ENCODE measurements around the gene ATRIP.
"Not testable (repeated sequence)": the region's sequence is repeated elsewhere in the genome, so short reads cannot be mapped to it uniquely, and the experiment has no call there.

ATRIP gene

GRCh38 chr3:48446425-48447193, at the start of gene ATRIP:
TSS of gene ATRIP (plus strand) at chr3:48446737. CDS start at chr3:48446846, 109 bp downstream.
- FAIRE-seq (no peak), DNase-seq (ENCODE audit: insufficient read length, low spot score) (no peak)
- TF ChIP-seq CTCF (IDR thresholded peaks at IDR 0.05; ENCODE audit: insufficient read depth, missing control alignments) = no peak

- TF ChIP-seq CTCF (IDR thresholded peaks at IDR 0.05; ENCODE audit: insufficient read depth, missing control alignments) = no peak
- no peak for FAIRE-seq
- no peak for DNase-seq (ENCODE audit: insufficient read length, low spot score)
These were observed 48.5 kb upstream of the ATRIP start for GRCh38 chr3:48397767-48398681.

- no peak for FAIRE-seq
- no peak for TF ChIP-seq CTCF (IDR thresholded peaks at IDR 0.05; ENCODE audit: insufficient read depth, missing control alignments)
- no peak for DNase-seq (ENCODE audit: insufficient read length, low spot score)
These were observed 47.7 kb upstream of the ATRIP start for GRCh38 chr3:48398701-48399386.

- no peak for FAIRE-seq
- no peak for TF ChIP-seq CTCF (IDR thresholded peaks at IDR 0.05; ENCODE audit: insufficient read depth, missing control alignments)
- peak; percentile 10 for DNase-seq (ENCODE audit: insufficient read length, low spot score)
These were observed 47.0 kb upstream of the ATRIP start for GRCh38 chr3:48399387-48400172.

GRCh38 chr3:48400824-48401433, 45.6 kb upstream of the ATRIP start:
- FAIRE-seq (peak; percentile 51), DNase-seq (ENCODE audit: insufficient read length, low spot score) (peak; percentile 74)
- TF ChIP-seq CTCF (IDR thresholded peaks at IDR 0.05; ENCODE audit: insufficient read depth, missing control alignments) = peak; percentile 73

- not testable (repeated sequence) for FAIRE-seq; DNase-seq (ENCODE audit: insufficient read length, low spot score)
These were observed 45.1 kb upstream of the ATRIP start for GRCh38 chr3:48401434-48401901.

Measured in D721Med (cell line).